Astrocyte (in vitro differentiated cells and primary cell): ENCODE results near the gene ACSF3. TPM values are rescaled to one million over a fixed set of nuclear protein-coding genes. Genes with fewer than 3 reads are reported as not detected.
"Not testable (repeated sequence)": the region's sequence is repeated elsewhere in the genome, so short reads cannot be mapped to it uniquely, and the experiment has no call there.

Source experiments
- DNase-seq: peaks from one replicate; pipeline ENCODE4 v3.0.0-alpha.2; 2010; ENCODE audit warnings: low read depth
- FAIRE-seq: peaks from 2 replicates; lab custom pipeline; 2011; peaks lifted over from hg19 to GRCh38; lab: Jason Lieb, UNC
- H2AFZ ChIP-seq: 2 replicates; pipeline ENCODE4 v1.6.0; 2012; ENCODE audit warnings: low read depth, low read length, inconsistent platforms
- H3K27ac ChIP-seq: 2 replicates; pipeline ENCODE4 v1.5.1; 2011; ENCODE audit warnings: low read depth, low read length, inconsistent platforms
- H3K27me3 ChIP-seq: 2 replicates; pipeline ENCODE4 v1.6.0; 2011; ENCODE audit warnings: low read length, inconsistent platforms; ENCODE audit not compliant: insufficient read depth
- H3K36me3 ChIP-seq: 2 replicates; pipeline ENCODE4 v1.5.1; 2011; ENCODE audit warnings: low read length, inconsistent platforms; ENCODE audit not compliant: insufficient read depth
- H3K4me1 ChIP-seq: 2 replicates; pipeline ENCODE4 v1.5.1; 2011; ENCODE audit warnings: low read length, inconsistent platforms; ENCODE audit not compliant: insufficient read depth
- H3K4me2 ChIP-seq: 2 replicates; pipeline ENCODE4 v1.6.0; 2012; ENCODE audit warnings: low read length, inconsistent platforms
- H3K4me3 ChIP-seq: 2 replicates; pipeline ENCODE4 v1.5.1; 2011; ENCODE audit warnings: low read depth, mild to moderate bottlenecking, low read length, inconsistent platforms; ENCODE audit not compliant: insufficient read depth
- H3K79me2 ChIP-seq: 2 replicates; pipeline ENCODE4 v1.6.0; 2012; ENCODE audit warnings: mild to moderate bottlenecking, low read length, inconsistent platforms; ENCODE audit not compliant: insufficient read depth
- H3K9ac ChIP-seq: 2 replicates; pipeline ENCODE4 v1.6.0; 2012; ENCODE audit warnings: mild to moderate bottlenecking, low read length, inconsistent platforms
- H3K9me3 ChIP-seq: 2 replicates; pipeline ENCODE4 v1.5.1; 2012; ENCODE audit warnings: low read depth, mild to moderate bottlenecking, low read length, inconsistent platforms; ENCODE audit not compliant: insufficient read depth
- H4K20me1 ChIP-seq: 2 replicates; pipeline ENCODE4 v1.6.0; 2012; ENCODE audit warnings: low read length, inconsistent platforms; ENCODE audit not compliant: insufficient read depth
- H3K27ac Mint-ChIP-seq: one replicate; pipeline ENCODE4 v1.8.0; 2021; ENCODE audit warnings: mild to moderate bottlenecking, mixed read lengths; ENCODE audit not compliant: unreplicated experiment
- H3K27me3 Mint-ChIP-seq: one replicate; pipeline ENCODE4 v1.8.0; 2021; ENCODE audit warnings: low read depth, mixed read lengths; ENCODE audit not compliant: unreplicated experiment
- H3K36me3 Mint-ChIP-seq: one replicate; pipeline ENCODE4 v1.8.0; 2021; ENCODE audit warnings: low read depth, mixed read lengths; ENCODE audit not compliant: unreplicated experiment
- H3K4me1 Mint-ChIP-seq: one replicate; pipeline ENCODE4 v1.8.0; 2021; ENCODE audit warnings: low read depth, mixed read lengths; ENCODE audit not compliant: unreplicated experiment
- H3K4me3 Mint-ChIP-seq: one replicate; pipeline ENCODE4 v1.8.0; 2021; ENCODE audit warnings: mild to moderate bottlenecking, moderate library complexity, mixed read lengths; ENCODE audit not compliant: unreplicated experiment
- H3K9me3 Mint-ChIP-seq: one replicate; pipeline ENCODE4 v1.8.0; 2021; ENCODE audit warnings: mild to moderate bottlenecking, mixed read lengths; ENCODE audit not compliant: unreplicated experiment
- EZH2 ChIP-seq: IDR thresholded peaks from 2 replicates; pipeline ENCODE4 v1.6.1; 2012; ENCODE audit warnings: mild to moderate bottlenecking, low read length, inconsistent platforms; ENCODE audit not compliant: insufficient read depth
- total RNA-seq: library from RNA; stranded (reverse); gene quantifications from 2 replicates; pipeline ENCODE4 v1.2.1, GENCODE V29; 2021
- TF ChIP-seq, protein P1 (sequence below): IDR thresholded peaks from 2 replicates; pipeline ENCODE4 v1.5.1; 2011; ENCODE audit warnings: low read depth, mild to moderate bottlenecking, inconsistent platforms, low read length, moderate library complexity; ENCODE audit not compliant: insufficient read depth

ACSF3 gene
- total RNA-seq, 1 donor from 2014 or later, result 17.0 TPM

DNA sequence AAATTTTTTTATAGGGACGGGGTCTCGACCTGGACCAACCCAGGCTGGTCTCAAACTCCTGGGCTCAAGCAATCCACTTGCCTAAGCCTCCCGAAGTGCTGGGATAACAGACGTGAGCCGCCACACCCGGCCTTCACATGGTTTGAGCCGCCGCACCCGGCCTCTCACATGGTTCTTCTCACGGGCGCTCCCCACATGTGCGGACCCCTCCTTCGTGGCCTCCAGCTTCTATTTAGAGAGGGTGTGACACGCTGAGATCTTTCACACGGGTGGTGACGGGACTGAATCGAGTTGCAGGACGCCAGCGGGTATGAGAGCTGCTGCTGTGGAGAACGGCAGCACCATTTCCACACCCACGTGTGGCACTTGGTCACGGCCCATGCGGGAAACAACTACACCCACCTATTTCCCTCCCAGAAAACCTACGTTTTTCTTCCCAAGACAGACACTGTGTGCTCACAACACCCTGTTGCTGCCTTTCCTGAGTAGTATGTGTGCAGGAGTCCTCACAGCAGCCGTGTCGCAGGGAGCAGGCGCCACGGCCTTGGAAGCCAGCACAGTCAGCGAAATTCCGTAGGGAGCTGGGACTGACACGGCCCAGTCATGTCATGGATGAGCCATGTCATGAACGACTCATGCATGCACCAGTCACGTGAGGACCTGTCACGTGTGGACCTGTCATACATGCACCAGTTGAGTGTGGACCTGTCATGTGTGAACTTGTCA, 20.1 kb upstream of the ACSF3 start:
- Mint-ChIP-seq H3K27me3 (peaks cover 6% of the 10 kb centered on the region), H3K36me3 (no peaks in the 10 kb centered on the region), H3K4me1 (no peaks in the 10 kb centered on the region), H3K4me3 (no peak overlapping the region), H3K27ac (no peak overlapping the region), H3K9me3 (no peaks in the 10 kb centered on the region)
- no peak for DNase-seq
- Histone ChIP-seq H3K4me3 (no peak overlapping the region), H3K9me3 (peaks cover 17% of the 10 kb centered on the region), H3K4me2 (no peak overlapping the region), H3K36me3 (no peaks in the 10 kb centered on the region), H3K27ac (no peak overlapping the region), H4K20me1 (no peaks in the 10 kb centered on the region), H3K9ac (no peak overlapping the region), H2AFZ (no peak overlapping the region), H3K4me1 (no peaks in the 10 kb centered on the region), H3K27me3 (no peaks in the 10 kb centered on the region), H3K79me2 (no peaks in the 10 kb centered on the region)
- no peak for FAIRE-seq
- no peak for TF ChIP-seq EZH2
- TF ChIP-seq, protein P1, sequence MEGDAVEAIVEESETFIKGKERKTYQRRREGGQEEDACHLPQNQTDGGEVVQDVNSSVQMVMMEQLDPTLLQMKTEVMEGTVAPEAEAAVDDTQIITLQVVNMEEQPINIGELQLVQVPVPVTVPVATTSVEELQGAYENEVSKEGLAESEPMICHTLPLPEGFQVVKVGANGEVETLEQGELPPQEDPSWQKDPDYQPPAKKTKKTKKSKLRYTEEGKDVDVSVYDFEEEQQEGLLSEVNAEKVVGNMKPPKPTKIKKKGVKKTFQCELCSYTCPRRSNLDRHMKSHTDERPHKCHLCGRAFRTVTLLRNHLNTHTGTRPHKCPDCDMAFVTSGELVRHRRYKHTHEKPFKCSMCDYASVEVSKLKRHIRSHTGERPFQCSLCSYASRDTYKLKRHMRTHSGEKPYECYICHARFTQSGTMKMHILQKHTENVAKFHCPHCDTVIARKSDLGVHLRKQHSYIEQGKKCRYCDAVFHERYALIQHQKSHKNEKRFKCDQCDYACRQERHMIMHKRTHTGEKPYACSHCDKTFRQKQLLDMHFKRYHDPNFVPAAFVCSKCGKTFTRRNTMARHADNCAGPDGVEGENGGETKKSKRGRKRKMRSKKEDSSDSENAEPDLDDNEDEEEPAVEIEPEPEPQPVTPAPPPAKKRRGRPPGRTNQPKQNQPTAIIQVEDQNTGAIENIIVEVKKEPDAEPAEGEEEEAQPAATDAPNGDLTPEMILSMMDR, result no peak

DNA sequence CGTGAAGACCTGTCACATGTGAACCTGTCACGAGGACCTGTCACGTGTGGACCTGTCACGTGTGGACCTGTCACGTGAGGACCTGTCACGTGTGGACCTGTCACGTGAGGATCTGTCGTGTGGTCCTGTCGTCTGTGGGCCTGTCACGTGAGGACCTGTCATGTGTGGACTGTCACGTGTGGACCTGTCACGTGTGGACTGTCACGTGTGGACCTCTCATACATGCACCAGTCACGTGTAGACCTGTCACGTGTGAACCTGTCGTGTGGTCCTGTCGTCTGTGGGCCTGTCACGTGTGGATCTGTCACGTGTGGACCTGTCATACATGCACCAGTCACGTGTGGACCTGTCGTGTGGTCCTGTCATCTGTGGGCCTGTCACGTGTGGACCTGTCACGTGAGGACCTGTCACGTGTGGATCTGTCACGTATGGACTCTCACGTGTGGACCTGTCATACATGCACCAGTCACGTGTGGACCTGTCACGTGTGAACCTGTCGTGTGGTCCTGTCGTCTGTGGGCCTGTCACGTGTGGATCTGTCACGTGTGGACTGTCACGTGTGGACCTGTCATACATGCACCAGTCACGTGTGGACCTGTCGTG, 19.5 kb upstream of the ACSF3 start:
- H3K27ac Mint-ChIP-seq, DNase-seq, H3K27me3 Mint-ChIP-seq, H2AFZ ChIP-seq, H3K4me1 ChIP-seq, H4K20me1 ChIP-seq, H3K9me3 Mint-ChIP-seq, H3K4me2 ChIP-seq, H3K36me3 Mint-ChIP-seq, H3K79me2 ChIP-seq, H3K36me3 ChIP-seq, H3K4me3 Mint-ChIP-seq, H3K27ac ChIP-seq, H3K4me3 ChIP-seq, H3K9ac ChIP-seq, H3K27me3 ChIP-seq, H3K4me1 Mint-ChIP-seq, FAIRE-seq: not testable (repeated sequence)
- peaks cover 17% of the 10 kb centered on the region for H3K9me3 ChIP-seq

- Histone ChIP-seq H3K9ac (no peak overlapping the region), H3K27ac (no peak overlapping the region), H3K79me2 (no peaks in the 10 kb centered on the region), H3K4me3 (no peak overlapping the region), H3K4me2 (no peak overlapping the region), H3K36me3 (no peaks in the 10 kb centered on the region), H3K9me3 (peaks cover 17% of the 10 kb centered on the region), H4K20me1 (no peaks in the 10 kb centered on the region), H3K4me1 (no peaks in the 10 kb centered on the region), H2AFZ (no peak overlapping the region), H3K27me3 (no peaks in the 10 kb centered on the region)
- H3K36me3 Mint-ChIP-seq, result no peaks in the 10 kb centered on the region
- DNase-seq, result no peak
- peaks cover 12% of the 10 kb centered on the region for H3K27me3 Mint-ChIP-seq
- TF ChIP-seq, protein P1, result no peak
- TF ChIP-seq EZH2, result no peak
- FAIRE-seq, result no peak
- no peaks in the 10 kb centered on the region for H3K4me1 Mint-ChIP-seq
- no peak overlapping the region for H3K4me3 Mint-ChIP-seq
- no peak overlapping the region for H3K27ac Mint-ChIP-seq
- H3K9me3 Mint-ChIP-seq, result no peaks in the 10 kb centered on the region
Measured at GRCh38 chr16:89074803-89075688, 18.6 kb upstream of the ACSF3 start.
